GM10248 (cell line): Measurements from ENCODE around the gene RHD.
"Not testable (repeated sequence)": the region's sequence is repeated elsewhere in the genome, so short reads cannot be mapped to it uniquely, and the experiment has no call there.

Source experiments
- CTCF ChIA-PET: fragments of 300-600 bp; sonication (Branson Sonifier 250); formaldehyde crosslinking; extraction: SDS; loops from one replicate; lab custom pipeline; 2021; ENCODE audit warnings: antibody characterized with exemption; lab: Yijun Ruan, JAX
- POLR2A ChIA-PET: fragments of 350-650 bp; sonication (Branson Sonifier 250); formaldehyde crosslinking; extraction: SDS; loops from one replicate; lab custom pipeline; 2020; ENCODE audit warnings: antibody characterized with exemption; lab: Yijun Ruan, JAX
- DNase-seq: peaks from one replicate; pipeline ENCODE4 v3.0.0; 2012; ENCODE audit errors: extremely low spot score
- TF ChIP-seq, protein P1 (sequence below): IDR thresholded peaks from 2 replicates; pipeline ENCODE4 v1.5.1; 2012; ENCODE audit warnings: mild to moderate bottlenecking, low read depth; ENCODE audit errors: extremely low read depth, missing control alignments, control extremely low read depth

Gene RHD

DNA sequence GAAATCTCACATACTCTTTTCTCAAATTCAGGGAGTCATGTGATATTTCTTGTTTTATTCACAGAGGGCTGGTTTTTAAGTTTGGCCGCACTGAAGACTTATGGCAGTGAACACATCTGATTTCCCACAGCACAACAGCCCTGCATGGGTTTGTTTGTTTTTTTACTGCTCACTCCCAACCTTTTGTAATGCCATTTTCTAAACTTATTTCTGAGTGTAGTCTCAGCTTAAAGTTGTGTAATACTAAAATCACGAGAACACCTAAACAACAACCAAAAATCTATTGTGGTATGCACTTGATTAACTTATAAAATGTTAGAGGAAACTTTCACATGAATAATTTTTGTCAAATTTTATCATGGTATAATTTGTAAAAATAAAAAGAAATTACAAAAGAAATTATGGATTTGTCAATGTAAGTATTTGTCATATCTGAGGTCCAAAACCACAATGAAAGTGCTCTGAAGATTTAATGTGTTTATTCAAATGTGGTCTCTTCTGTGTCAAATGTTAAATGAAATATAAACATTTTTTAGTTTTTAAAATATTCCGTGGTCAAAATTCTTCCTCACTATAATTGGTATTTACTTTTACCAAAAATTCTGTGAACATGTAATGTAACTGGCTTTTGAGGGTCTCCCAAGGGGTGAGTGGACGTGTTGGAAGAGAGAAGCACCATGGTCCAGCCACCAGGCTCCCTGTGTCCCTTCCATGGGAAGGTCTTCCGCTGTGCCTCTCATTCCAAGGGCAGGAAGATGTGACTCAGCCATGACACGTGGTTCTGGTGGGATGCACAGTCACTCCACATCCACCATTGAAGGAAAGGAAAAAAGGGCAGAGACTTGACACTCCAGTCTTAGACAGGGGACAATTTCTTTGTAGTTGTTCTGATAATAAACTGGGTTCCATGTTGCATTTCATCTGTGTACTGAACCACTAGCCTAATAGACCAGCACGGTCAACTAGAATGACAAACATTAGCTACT is 88.6 kb downstream of the RHD start:
- ChIA-PET POLR2A (interaction anchor here (0.6 kb wide), 1 partner anchor 470 kb away, joined by 3 read pairs; no protein-coding TSS in a partner anchor), CTCF (no interaction called here)
- TF ChIP-seq, protein P1, sequence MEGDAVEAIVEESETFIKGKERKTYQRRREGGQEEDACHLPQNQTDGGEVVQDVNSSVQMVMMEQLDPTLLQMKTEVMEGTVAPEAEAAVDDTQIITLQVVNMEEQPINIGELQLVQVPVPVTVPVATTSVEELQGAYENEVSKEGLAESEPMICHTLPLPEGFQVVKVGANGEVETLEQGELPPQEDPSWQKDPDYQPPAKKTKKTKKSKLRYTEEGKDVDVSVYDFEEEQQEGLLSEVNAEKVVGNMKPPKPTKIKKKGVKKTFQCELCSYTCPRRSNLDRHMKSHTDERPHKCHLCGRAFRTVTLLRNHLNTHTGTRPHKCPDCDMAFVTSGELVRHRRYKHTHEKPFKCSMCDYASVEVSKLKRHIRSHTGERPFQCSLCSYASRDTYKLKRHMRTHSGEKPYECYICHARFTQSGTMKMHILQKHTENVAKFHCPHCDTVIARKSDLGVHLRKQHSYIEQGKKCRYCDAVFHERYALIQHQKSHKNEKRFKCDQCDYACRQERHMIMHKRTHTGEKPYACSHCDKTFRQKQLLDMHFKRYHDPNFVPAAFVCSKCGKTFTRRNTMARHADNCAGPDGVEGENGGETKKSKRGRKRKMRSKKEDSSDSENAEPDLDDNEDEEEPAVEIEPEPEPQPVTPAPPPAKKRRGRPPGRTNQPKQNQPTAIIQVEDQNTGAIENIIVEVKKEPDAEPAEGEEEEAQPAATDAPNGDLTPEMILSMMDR: no peak
- no peak for DNase-seq

DNA sequence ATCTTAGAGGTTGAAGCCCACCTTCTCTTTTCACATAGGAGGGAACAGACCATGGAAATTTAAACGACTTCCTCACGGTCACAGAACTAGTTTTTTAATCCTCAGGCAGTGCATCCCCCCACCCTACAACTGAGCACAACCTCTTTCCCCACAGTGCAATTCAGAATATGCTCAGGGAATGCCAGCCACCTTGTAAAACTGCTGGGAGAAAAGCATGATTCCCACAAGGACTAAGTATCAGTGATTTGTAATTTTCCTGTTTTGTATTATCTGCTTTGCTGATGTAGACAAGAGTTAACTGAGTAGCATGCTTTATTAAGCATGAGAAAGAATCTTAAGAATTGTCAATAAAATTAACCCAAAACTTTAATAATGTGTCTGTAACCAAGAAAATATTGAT is 89.6 kb downstream of the RHD start:
- DNase-seq: no peak
- ChIA-PET CTCF (no interaction called here), POLR2A (no interaction called here)
- TF ChIP-seq, protein P1: no peak

DNA sequence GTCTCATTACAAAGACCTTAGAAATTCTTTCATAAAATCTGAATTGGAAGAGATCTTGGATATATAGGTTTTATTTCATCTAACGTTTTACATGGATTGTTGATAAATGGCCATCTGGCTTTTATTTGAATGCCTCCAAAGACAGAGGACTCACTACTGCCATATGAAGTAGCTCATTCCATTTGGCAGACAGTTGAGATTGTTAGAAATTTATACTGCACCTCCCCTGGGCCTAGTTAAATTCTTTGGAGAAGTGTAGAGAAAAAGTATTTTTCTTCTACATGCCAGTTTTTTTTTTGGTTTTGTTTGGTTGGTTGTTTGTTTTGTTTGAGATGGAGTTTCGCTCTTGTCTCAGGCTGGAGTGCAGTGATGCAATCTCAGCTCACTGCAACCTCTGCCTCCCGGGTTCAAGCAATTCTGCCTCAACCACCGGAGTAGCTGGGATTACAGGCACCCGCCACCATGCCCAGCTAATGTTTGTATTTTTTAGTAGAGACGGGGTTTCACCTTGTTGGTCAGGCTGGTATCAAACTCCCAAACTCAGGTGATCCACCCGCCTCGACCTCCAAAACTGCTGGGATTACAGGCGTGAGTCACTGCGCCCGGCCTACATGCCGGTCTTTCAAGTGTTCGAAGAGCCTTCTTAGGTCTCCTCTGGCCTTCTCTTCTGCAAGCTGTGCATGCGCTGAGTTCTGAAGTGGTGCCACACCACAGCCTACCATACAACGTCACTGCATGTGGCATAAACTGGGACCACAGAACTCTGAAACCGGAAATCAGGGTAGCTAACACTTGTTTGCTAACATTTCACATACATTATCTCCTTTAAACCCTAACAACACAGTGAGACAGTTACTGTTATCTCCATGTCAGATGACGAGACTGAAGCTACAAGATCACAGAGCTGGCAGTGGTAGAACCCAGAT is 90.6 kb downstream of the RHD start:
- POLR2A ChIA-PET, DNase-seq, CTCF ChIA-PET: not testable (repeated sequence)

DNA sequence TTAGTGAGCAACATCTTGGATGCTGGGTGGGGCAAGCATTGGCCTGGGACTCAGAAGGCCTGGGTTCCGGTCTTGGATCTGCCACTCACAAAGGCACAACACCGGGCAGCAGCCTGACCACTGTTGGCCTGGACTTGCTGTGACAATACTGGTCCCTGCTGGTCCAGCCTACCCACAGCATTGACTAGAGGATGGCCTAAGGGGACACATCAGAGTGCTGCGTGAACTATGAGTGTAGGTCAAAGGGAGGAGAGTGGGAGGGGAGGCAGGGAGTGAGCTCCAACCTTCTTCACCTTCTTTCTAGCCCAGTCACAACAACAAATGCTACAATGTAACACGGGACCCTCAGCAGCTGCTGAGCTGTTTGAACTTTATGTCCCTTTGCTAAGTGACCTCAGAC is 96.9 kb downstream of the RHD start:
- no peak for DNase-seq
- TF ChIP-seq, protein P1: no peak
- POLR2A ChIA-PET: no interaction called here
- CTCF ChIA-PET: interaction anchor here (1.5 kb wide), 1 partner anchor 119 kb away, joined by 3 read pairs; no protein-coding TSS in a partner anchor

DNA sequence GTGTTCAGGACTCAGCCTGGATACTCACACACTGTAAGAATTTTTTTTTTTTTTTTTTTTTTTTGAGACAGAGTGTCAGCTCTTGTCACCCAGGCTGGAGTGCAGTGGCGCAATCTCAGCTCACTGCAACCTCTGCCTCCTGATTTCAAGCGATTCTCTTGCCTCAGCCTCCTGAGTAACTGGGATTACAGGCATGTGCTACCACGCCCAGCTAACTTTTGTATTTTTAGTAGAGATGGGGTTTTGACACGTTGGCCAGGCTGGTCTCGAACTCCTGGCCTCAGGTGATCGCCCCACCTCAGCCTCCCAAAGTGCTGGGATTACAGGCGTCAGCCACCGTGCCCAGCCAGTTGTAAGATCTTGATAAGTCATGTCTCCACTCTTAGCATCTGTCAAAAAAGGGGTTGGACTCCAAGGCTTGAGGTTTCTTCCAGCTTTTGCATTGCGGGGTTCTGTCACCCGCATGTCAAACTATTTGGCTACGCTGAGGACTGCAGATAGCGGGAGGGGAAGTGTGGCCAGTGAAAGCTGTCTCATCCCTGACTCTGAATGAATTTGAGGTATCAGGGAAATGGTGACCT is 97.5 kb downstream of the RHD start:
- DNase-seq, POLR2A ChIA-PET: not testable (repeated sequence)
- CTCF ChIA-PET: interaction anchor here (1.5 kb wide), 1 partner anchor 118 kb away, joined by 3 read pairs; no protein-coding TSS in a partner anchor

DNA sequence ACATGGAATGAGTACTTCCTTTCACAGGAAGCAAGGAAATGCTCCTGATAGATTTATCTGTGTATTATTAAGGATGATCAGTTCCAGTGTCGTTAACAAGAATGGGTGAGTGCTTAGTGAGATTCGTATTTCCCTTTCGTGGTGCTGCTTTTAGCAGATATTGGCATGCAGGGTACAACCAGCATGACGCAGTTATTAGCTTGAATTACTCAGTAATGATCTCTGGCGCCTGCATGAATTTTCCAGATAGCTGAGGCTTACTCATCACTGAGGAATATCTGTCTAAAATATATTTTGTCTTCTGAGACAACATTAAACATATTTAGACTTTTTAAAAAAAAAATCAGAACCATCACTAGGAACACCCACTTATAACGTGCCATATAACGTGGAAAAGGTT is 99.4 kb downstream of the RHD start:
- CTCF ChIA-PET, DNase-seq: not testable (repeated sequence)
- POLR2A ChIA-PET: interaction anchor here (0.5 kb wide), 1 partner anchor 104 kb away, joined by 3 read pairs; no protein-coding TSS in a partner anchor

DNA sequence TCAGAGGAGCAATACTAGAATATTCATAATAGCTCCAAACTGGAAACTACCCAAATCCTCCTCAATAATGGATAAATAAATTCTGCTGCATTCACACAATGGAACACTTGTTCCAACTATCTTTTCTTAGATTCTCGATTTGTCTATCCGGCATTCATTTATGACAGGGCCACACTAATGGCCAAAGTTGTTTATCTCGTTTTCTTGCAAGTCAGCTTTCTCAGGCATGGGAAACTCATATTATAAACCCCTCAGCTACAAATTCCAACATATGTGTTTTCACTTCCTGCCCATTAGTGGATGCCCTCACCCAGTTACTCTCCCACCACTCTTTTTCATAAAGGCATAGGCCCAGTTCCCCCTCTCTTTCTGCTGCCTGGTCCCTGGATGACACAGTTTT is 106.1 kb downstream of the RHD start:
- DNase-seq, POLR2A ChIA-PET: not testable (repeated sequence)
- CTCF ChIA-PET: interaction anchor here (0.9 kb wide), 1 partner anchor 11 kb away, joined by 3 read pairs; no protein-coding TSS in a partner anchor
